Measurements from ENCODE around the gene SLC25A25.

SLC25A25 gene

GRCh38 chr9:128149001-128149701 lies 81.1 kb downstream of the SLC25A25 start, which contains the start of gene LCN2:
LCN2 (plus strand) TSS chr9:128149453; CDS start chr9:128149526, 73 bp downstream.
- no peak for DNase-seq

- DNase-seq: no peak
These were observed 82.0 kb downstream of the SLC25A25 start for GRCh38 chr9:128149951-128150593.

- no peak for DNase-seq
These were observed 82.7 kb downstream of the SLC25A25 start for GRCh38 chr9:128150594-128151308.

- no peak for DNase-seq
These were observed 83.5 kb downstream of the SLC25A25 start for GRCh38 chr9:128151309-128152132.

- DNase-seq: no peak
These were observed 84.4 kb downstream of the SLC25A25 start for GRCh38 chr9:128152133-128153059.

GRCh38 chr9:128153060-128153946 lies 85.3 kb downstream of the SLC25A25 start:
- DNase-seq: no peak

DNA sequence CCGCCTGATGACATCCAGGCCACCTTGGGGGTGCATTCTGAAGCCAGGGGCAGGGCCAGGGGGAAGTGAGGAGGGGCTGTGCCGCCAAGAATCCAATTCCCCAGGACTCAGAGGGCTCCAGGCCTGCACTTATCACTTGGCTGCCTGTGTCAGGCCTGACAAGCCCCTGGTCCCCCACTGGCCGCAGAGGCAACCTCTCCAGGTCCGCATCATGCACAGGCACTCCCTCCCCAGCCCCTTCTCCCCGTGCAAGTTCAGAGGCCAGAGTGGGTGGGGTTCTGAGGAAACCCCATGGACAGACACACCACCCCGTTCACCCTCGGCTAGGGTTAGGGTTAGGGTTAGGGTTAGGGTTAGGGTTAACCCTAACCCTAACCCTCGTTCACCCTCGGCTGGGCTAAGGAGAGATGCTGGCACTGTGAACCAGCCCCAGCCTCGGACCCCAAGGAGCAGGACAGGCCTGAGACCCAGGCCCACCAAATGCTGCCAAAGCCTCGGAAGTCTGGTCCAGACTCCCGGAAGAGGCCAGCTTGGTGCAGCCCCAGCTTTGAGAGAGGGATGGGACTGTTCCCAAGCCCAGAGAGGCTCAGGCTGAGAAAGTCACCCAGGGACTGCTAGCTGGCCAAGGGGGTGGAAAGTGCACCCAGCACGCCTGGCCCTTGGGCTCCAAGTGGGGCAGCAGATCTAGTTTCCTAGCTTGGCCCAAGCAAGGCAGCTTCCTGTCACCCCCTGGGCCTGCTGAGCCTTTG lies 86.1 kb downstream of the SLC25A25 start:
- DNase-seq: no peak

DNA sequence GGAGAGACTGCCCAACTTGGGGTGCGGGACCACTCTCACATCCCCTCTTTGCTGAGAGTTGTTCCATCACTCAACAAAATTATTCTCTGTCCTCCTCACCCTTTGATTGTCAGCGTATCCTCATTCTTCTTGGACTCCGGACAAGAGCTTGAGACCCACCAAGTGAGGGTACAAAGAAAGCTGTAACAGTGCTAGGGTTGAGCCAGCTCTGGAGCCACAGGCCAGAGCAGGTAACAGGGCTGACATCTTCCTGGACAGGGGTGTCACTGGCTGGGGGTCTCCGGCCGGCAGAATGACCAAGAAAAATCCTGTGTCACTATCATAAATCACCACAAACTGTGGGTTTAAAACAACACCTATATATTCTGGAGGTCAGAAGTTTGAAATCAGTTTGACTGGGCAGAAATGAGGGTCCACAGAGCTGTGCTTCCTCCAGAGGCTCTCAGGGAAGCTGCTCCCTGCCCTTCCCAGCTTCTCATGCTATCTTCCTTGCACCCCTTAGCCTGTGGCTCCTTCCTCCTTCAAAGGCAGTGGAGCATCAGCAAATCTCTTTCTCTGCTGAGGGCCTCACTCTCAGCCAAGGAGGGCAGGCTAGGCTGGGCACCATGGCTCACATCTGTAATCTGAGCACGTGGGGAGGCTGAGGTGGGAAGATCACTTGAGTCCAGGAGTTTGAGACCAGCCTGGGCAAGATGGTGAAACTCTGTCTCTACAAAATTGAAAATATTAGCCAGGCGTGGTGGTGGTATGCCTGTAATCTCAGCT lies 87.9 kb downstream of the SLC25A25 start:
- DNase-seq: no peak
